ENCODE measurements around the gene S100A8.

DNA sequence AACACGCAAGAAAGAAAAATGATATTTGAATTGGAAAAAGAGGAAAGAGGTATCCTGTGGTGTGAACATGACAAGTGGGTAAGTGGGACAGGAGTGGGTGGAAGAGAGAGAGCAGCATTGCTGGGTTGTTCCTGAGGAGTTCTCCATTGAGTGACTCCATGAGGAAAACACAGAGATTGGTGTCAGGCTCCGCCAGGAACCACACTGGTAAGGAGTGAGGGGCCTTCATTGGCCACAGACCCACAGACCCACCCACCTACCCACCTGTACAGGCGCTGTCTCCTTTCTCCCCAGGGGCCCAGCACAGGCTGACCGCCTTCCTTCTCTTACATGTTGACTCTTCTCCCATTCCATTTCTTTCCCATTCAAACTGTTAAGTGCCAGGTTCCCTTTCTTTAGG is 46.4 kb upstream of the S100A8 start:
- TF ChIP-seq, protein P1, sequence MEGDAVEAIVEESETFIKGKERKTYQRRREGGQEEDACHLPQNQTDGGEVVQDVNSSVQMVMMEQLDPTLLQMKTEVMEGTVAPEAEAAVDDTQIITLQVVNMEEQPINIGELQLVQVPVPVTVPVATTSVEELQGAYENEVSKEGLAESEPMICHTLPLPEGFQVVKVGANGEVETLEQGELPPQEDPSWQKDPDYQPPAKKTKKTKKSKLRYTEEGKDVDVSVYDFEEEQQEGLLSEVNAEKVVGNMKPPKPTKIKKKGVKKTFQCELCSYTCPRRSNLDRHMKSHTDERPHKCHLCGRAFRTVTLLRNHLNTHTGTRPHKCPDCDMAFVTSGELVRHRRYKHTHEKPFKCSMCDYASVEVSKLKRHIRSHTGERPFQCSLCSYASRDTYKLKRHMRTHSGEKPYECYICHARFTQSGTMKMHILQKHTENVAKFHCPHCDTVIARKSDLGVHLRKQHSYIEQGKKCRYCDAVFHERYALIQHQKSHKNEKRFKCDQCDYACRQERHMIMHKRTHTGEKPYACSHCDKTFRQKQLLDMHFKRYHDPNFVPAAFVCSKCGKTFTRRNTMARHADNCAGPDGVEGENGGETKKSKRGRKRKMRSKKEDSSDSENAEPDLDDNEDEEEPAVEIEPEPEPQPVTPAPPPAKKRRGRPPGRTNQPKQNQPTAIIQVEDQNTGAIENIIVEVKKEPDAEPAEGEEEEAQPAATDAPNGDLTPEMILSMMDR (conservative IDR thresholded peaks at IDR 0.05): no peak
- no peak for TF ChIP-seq ZFX (IDR thresholded peaks at IDR 0.05)

Data from C4-2B (cell line).